GM23338 (cell line): Measurements from ENCODE around the gene SLC23A2. TPM values are rescaled to one million over a fixed set of nuclear protein-coding genes. Genes with fewer than 3 reads are reported as not detected.

Experiments
- ATAC-seq: fragments of 200-7000 bp; cut with Tn5 transposase; 3 replicates; pipeline ENCODE4 v1.9.1; 2020
- DNase-seq: peaks from one replicate; pipeline ENCODE4 v3.0.0-alpha.2; 2015; ENCODE audit warnings: low spot score
- H2AFZ ChIP-seq: fragments of 200-600 bp; sonication (generic); 2 replicates; pipeline ENCODE4 v1.8.0; 2016; ENCODE audit warnings: antibody characterized with exemption, mild to moderate bottlenecking, moderate library complexity
- H3F3A ChIP-seq: fragments of 200-600 bp; sonication (generic); replicated peaks from 2 replicates; pipeline ENCODE4 v1.8.0; 2017; ENCODE audit warnings: antibody characterized with exemption, mixed run types, low read depth
- H3K27ac ChIP-seq: fragments of 200-600 bp; sonication (generic); 2 replicates; pipeline ENCODE4 v1.6.1; 2016; ENCODE audit warnings: low read depth
- H3K27me3 ChIP-seq: fragments of 200-600 bp; sonication (generic); 2 replicates; pipeline ENCODE4 v1.8.0; 2016; ENCODE audit warnings: mild to moderate bottlenecking, mixed run types, moderate library complexity; ENCODE audit not compliant: insufficient read depth
- H3K36me3 ChIP-seq: fragments of 200-600 bp; sonication (generic); 2 replicates; pipeline ENCODE4 v1.8.0; 2016; ENCODE audit warnings: mild to moderate bottlenecking; ENCODE audit not compliant: insufficient read depth
- H3K4me1 ChIP-seq: fragments of 200-600 bp; sonication (generic); 2 replicates; pipeline ENCODE4 v1.8.0; 2016; ENCODE audit warnings: mild to moderate bottlenecking, moderate library complexity; ENCODE audit not compliant: insufficient read depth
- H3K4me2 ChIP-seq: fragments of 200-600 bp; sonication (generic); 2 replicates; pipeline ENCODE4 v1.7.1; 2017; ENCODE audit warnings: mixed run types
- H3K4me3 ChIP-seq: fragments of 200-600 bp; sonication (generic); 2 replicates; pipeline ENCODE4 v1.6.1; 2016; ENCODE audit warnings: mixed run types
- H3K79me2 ChIP-seq: fragments of 200-600 bp; sonication (generic); replicated peaks from 2 replicates; pipeline ENCODE4 v1.8.0; 2017; ENCODE audit warnings: mild to moderate bottlenecking; ENCODE audit not compliant: insufficient read depth
- H3K9me2 ChIP-seq: fragments of 200-600 bp; sonication (generic); 2 replicates; pipeline ENCODE4 v1.8.0; 2017; ENCODE audit not compliant: insufficient read depth
- H4K20me1 ChIP-seq: fragments of 200-600 bp; sonication (generic); replicated peaks from 2 replicates; pipeline ENCODE4 v1.8.0; 2017; ENCODE audit warnings: mild to moderate bottlenecking; ENCODE audit not compliant: insufficient read depth
- H3K27ac Mint-ChIP-seq: 2 replicates; pipeline ENCODE4 v1.8.0; 2020; ENCODE audit warnings: inconsistent platforms, mild to moderate bottlenecking, moderate library complexity, mixed read lengths
- H3K27me3 Mint-ChIP-seq: 3 replicates; pipeline ENCODE4 v1.8.0; 2022; ENCODE audit warnings: low read depth, mild to moderate bottlenecking, moderate library complexity, mixed read lengths, inconsistent platforms; ENCODE audit not compliant: insufficient read depth, poor library complexity
- H3K36me3 Mint-ChIP-seq: 3 replicates; pipeline ENCODE4 v1.8.0; 2021; ENCODE audit warnings: low read depth, mild to moderate bottlenecking, inconsistent platforms, moderate library complexity, mixed read lengths
- H3K4me1 Mint-ChIP-seq: 3 replicates; pipeline ENCODE4 v1.8.0; 2020; ENCODE audit warnings: mild to moderate bottlenecking, inconsistent platforms, mixed read lengths
- H3K4me3 Mint-ChIP-seq: 3 replicates; pipeline ENCODE4 v1.8.0; 2021; ENCODE audit warnings: moderate library complexity, mild to moderate bottlenecking, inconsistent platforms, mixed read lengths
- H3K9me3 Mint-ChIP-seq: 3 replicates; pipeline ENCODE4 v1.8.0; 2020; ENCODE audit warnings: moderate library complexity, mild to moderate bottlenecking, inconsistent platforms, mixed read lengths
- CREB1 ChIP-seq: fragments of 250-450 bp; sonication (Bioruptor Pico); IDR thresholded peaks from 2 replicates; pipeline ENCODE4 v1.5.0; 2020; ENCODE audit warnings: low read depth, mild to moderate bottlenecking, moderate library complexity
- EZH2 ChIP-seq: fragments of 200-600 bp; sonication (generic); IDR thresholded peaks from one replicate; pipeline ENCODE4 v1.8.0; 2017; ENCODE audit warnings: antibody characterized with exemption, mild to moderate bottlenecking, low read depth; ENCODE audit not compliant: unreplicated experiment
- EZH2phosphoT487 ChIP-seq: fragments of 200-600 bp; sonication (generic); IDR thresholded peaks from one replicate; pipeline ENCODE4 v1.8.1; 2018; ENCODE audit warnings: antibody characterized with exemption; ENCODE audit not compliant: unreplicated experiment
- JUNB ChIP-seq: IDR thresholded peaks from one replicate; pipeline ENCODE4 v1.6.1; 2016; ENCODE audit warnings: antibody characterized with exemption; ENCODE audit not compliant: unreplicated experiment
- NANOG ChIP-seq: IDR thresholded peaks from 2 replicates; pipeline ENCODE4 v1.6.1; 2016; ENCODE audit warnings: antibody characterized with exemption, borderline replicate concordance
- POLR2AphosphoS5 ChIP-seq: IDR thresholded peaks from 2 replicates; pipeline ENCODE4 v1.6.1; 2016; ENCODE audit warnings: antibody characterized with exemption, low read depth
- STAT1 ChIP-seq: IDR thresholded peaks from one replicate; pipeline ENCODE4 v1.6.1; 2016; ENCODE audit warnings: antibody characterized with exemption; ENCODE audit not compliant: unreplicated experiment
- ZNF114 ChIP-seq: fragments of 250-450 bp; sonication (Bioruptor Pico); IDR thresholded peaks from 2 replicates; pipeline ENCODE4 v1.5.0; 2020; ENCODE audit warnings: mild to moderate bottlenecking, moderate library complexity
- ZNF331 ChIP-seq: fragments of 250-450 bp; sonication (Bioruptor Pico); IDR thresholded peaks from 2 replicates; pipeline ENCODE4 v1.5.0; 2020; ENCODE audit warnings: low read depth, mild to moderate bottlenecking, moderate library complexity
- polyA plus RNA-seq: library from polyadenylated mRNA; unstranded; fragments of >200 nt; fragmentation: Nextera tagmentation; extraction: Ambion mirVana; gene quantifications from 2 replicates; pipeline ENCODE4 v1.2.1, GENCODE V29; 2016
- total RNA-seq: library from RNA; depleted of rRNA; stranded (reverse); fragments of >200 nt; shearing (Covaris generic); gene quantifications from 2 replicates; pipeline ENCODE4 v1.2.3, GENCODE V29; 2014
- TF ChIP-seq, protein P1 (sequence below): IDR thresholded peaks from one replicate; pipeline ENCODE4 v1.6.1; 2018; ENCODE audit warnings: antibody characterized with exemption; ENCODE audit not compliant: unreplicated experiment
- TF ChIP-seq, protein P2 (sequence below): IDR thresholded peaks from 2 replicates; pipeline ENCODE4 v1.6.1; 2016; ENCODE audit warnings: antibody characterized with exemption
- TF ChIP-seq, protein P3 (sequence below), 2 experiments: fragments of 200-600 bp in 1 of 2; sonication (generic) in 1 of 2; conservative IDR thresholded peaks; 2 replicates each; pipeline versions ENCODE4 v1.5.1 to v1.6.1; 2016 to 2017; ENCODE audit warnings: antibody characterized with exemption in 2 of 2, low read depth in 2 of 2, mild to moderate bottlenecking in 2 of 2, moderate library complexity in 1 of 2
- TF ChIP-seq, protein P4 (sequence below): fragments of 250-450 bp; sonication (Bioruptor Pico); IDR thresholded peaks from 2 replicates; pipeline ENCODE4 v1.5.0; 2020; ENCODE audit warnings: mild to moderate bottlenecking, moderate library complexity

The SLC23A2 gene
- total and polyA plus RNA-seq, 2 experiments from 2014 or later = 4.4 to 20.2 TPM

DNA sequence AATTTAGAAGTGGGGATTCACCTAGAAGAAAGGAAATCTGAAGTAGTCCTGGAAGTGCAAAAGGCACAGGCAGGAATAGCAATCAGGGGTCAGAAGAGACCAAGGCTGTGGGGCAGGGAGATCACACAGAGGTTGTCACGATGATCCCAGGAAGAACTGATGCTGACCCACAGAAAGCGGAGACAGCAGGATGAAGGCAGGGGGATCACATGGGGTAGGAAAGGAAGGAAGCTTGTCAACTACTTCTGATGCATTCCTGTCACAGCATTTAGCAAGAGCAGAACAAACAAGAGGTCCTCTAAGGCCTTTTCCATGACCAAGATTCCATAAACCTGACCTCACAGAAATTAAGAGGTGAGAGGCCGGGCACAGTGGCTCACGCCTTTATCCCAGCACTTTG is 79.1 kb downstream of the SLC23A2 start:
- no peak overlapping the region for H3K4me2 ChIP-seq
- Mint-ChIP-seq H3K27ac (0 out of 2 replicates have a peak overlapping the region, but pooled peaks have one; percentile 48), H3K4me3 (no peak overlapping the region)

More for the DNA sequence above, 79.1 kb downstream of the SLC23A2 start:
- Histone ChIP-seq H3K4me1 (peaks cover 4% of the 10 kb centered on the region; the same call in 1 of the 2 replicates), H3K4me3 (no peak overlapping the region), H3K9me2 (no peaks in the 10 kb centered on the region), H3K27ac (no peak overlapping the region), H3K27me3 (no peaks in the 10 kb centered on the region), H3K36me3 (no peaks in the 10 kb centered on the region), H4K20me1 (peaks cover 3% of the 10 kb centered on the region; the same call in 1 of the 2 replicates), H2AFZ (no peak overlapping the region), H3F3A (no peaks in the 10 kb centered on the region), H3K79me2 (no peaks in the 10 kb centered on the region)
- peaks cover 23% of the 10 kb centered on the region for H3K4me1 Mint-ChIP-seq
- no peaks in the 10 kb centered on the region for H3K36me3 Mint-ChIP-seq
- TF ChIP-seq, protein P1, sequence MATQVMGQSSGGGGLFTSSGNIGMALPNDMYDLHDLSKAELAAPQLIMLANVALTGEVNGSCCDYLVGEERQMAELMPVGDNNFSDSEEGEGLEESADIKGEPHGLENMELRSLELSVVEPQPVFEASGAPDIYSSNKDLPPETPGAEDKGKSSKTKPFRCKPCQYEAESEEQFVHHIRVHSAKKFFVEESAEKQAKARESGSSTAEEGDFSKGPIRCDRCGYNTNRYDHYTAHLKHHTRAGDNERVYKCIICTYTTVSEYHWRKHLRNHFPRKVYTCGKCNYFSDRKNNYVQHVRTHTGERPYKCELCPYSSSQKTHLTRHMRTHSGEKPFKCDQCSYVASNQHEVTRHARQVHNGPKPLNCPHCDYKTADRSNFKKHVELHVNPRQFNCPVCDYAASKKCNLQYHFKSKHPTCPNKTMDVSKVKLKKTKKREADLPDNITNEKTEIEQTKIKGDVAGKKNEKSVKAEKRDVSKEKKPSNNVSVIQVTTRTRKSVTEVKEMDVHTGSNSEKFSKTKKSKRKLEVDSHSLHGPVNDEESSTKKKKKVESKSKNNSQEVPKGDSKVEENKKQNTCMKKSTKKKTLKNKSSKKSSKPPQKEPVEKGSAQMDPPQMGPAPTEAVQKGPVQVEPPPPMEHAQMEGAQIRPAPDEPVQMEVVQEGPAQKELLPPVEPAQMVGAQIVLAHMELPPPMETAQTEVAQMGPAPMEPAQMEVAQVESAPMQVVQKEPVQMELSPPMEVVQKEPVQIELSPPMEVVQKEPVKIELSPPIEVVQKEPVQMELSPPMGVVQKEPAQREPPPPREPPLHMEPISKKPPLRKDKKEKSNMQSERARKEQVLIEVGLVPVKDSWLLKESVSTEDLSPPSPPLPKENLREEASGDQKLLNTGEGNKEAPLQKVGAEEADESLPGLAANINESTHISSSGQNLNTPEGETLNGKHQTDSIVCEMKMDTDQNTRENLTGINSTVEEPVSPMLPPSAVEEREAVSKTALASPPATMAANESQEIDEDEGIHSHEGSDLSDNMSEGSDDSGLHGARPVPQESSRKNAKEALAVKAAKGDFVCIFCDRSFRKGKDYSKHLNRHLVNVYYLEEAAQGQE = no peak
- TF ChIP-seq NANOG (no peak), ZNF331 (CRISPR knock-in tag) (no peak), JUNB (no peak), POLR2AphosphoS5 (no peak), ZNF114 (no peak), STAT1 (no peak), EZH2phosphoT487 (no peak), CREB1 (CRISPR knock-in tag) (no peak), EZH2 (no peak)
- TF ChIP-seq, protein P2, sequence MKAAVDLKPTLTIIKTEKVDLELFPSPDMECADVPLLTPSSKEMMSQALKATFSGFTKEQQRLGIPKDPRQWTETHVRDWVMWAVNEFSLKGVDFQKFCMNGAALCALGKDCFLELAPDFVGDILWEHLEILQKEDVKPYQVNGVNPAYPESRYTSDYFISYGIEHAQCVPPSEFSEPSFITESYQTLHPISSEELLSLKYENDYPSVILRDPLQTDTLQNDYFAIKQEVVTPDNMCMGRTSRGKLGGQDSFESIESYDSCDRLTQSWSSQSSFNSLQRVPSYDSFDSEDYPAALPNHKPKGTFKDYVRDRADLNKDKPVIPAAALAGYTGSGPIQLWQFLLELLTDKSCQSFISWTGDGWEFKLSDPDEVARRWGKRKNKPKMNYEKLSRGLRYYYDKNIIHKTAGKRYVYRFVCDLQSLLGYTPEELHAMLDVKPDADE = no peak
- TF ChIP-seq, protein P3, sequence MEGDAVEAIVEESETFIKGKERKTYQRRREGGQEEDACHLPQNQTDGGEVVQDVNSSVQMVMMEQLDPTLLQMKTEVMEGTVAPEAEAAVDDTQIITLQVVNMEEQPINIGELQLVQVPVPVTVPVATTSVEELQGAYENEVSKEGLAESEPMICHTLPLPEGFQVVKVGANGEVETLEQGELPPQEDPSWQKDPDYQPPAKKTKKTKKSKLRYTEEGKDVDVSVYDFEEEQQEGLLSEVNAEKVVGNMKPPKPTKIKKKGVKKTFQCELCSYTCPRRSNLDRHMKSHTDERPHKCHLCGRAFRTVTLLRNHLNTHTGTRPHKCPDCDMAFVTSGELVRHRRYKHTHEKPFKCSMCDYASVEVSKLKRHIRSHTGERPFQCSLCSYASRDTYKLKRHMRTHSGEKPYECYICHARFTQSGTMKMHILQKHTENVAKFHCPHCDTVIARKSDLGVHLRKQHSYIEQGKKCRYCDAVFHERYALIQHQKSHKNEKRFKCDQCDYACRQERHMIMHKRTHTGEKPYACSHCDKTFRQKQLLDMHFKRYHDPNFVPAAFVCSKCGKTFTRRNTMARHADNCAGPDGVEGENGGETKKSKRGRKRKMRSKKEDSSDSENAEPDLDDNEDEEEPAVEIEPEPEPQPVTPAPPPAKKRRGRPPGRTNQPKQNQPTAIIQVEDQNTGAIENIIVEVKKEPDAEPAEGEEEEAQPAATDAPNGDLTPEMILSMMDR (conservative IDR thresholded peaks at IDR 0.05; ENCODE audit: low read depth in 2 of 2) = no peak
- TF ChIP-seq, protein P4, sequence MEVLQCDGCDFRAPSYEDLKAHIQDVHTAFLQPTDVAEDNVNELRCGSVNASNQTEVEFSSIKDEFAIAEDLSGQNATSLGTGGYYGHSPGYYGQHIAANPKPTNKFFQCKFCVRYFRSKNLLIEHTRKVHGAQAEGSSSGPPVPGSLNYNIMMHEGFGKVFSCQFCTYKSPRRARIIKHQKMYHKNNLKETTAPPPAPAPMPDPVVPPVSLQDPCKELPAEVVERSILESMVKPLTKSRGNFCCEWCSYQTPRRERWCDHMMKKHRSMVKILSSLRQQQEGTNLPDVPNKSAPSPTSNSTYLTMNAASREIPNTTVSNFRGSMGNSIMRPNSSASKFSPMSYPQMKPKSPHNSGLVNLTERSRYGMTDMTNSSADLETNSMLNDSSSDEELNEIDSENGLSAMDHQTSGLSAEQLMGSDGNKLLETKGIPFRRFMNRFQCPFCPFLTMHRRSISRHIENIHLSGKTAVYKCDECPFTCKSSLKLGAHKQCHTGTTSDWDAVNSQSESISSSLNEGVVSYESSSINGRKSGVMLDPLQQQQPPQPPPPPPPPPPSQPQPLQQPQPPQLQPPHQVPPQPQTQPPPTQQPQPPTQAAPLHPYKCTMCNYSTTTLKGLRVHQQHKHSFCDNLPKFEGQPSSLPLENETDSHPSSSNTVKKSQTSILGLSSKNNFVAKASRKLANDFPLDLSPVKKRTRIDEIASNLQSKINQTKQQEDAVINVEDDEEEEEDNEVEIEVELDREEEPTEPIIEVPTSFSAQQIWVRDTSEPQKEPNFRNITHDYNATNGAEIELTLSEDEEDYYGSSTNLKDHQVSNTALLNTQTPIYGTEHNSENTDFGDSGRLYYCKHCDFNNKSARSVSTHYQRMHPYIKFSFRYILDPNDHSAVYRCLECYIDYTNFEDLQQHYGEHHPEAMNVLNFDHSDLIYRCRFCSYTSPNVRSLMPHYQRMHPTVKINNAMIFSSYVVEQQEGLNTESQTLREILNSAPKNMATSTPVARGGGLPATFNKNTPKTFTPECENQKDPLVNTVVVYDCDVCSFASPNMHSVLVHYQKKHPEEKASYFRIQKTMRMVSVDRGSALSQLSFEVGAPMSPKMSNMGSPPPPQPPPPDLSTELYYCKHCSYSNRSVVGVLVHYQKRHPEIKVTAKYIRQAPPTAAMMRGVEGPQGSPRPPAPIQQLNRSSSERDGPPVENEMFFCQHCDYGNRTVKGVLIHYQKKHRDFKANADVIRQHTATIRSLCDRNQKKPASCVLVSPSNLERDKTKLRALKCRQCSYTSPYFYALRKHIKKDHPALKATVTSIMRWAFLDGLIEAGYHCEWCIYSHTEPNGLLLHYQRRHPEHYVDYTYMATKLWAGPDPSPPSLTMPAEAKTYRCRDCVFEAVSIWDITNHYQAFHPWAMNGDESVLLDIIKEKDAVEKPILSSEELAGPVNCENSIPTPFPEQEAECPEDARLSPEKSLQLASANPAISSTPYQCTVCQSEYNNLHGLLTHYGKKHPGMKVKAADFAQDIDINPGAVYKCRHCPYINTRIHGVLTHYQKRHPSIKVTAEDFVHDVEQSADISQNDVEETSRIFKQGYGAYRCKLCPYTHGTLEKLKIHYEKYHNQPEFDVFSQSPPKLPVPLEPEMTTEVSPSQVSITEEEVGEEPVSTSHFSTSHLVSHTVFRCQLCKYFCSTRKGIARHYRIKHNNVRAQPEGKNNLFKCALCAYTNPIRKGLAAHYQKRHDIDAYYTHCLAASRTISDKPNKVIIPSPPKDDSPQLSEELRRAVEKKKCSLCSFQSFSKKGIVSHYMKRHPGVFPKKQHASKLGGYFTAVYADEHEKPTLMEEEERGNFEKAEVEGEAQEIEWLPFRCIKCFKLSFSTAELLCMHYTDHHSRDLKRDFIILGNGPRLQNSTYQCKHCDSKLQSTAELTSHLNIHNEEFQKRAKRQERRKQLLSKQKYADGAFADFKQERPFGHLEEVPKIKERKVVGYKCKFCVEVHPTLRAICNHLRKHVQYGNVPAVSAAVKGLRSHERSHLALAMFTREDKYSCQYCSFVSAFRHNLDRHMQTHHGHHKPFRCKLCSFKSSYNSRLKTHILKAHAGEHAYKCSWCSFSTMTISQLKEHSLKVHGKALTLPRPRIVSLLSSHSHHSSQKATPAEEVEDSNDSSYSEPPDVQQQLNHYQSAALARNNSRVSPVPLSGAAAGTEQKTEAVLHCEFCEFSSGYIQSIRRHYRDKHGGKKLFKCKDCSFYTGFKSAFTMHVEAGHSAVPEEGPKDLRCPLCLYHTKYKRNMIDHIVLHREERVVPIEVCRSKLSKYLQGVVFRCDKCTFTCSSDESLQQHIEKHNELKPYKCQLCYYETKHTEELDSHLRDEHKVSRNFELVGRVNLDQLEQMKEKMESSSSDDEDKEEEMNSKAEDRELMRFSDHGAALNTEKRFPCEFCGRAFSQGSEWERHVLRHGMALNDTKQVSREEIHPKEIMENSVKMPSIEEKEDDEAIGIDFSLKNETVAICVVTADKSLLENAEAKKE (CRISPR knock-in tag) = no peak
- no peaks in the 10 kb centered on the region for H3K27me3 Mint-ChIP-seq
- no peak for DNase-seq
- no peak for ATAC-seq
- no peaks in the 10 kb centered on the region for H3K9me3 Mint-ChIP-seq
